Measurements from ENCODE around the gene CARM1. TPM values are rescaled to one million over a fixed set of nuclear protein-coding genes. Genes with fewer than 3 reads are reported as not detected.
A peak's percentile ranks its signal among the peaks of the same experiment; 100 is the strongest.

Gene CARM1
- total and polyA plus RNA-seq, 8 donors = 13.0 to 24.7 (median 16.6) TPM

GRCh38 chr19:10870501-10870954 lies 825 bp upstream of the CARM1 start:
- H3K27ac ChIP-seq = peak overlapping the region in 3 of 4 donors; percentile 32 to 58 (median 54)
- ATAC-seq (no peak), DNase-seq (peak in 1 of 6 donors; percentile 67), FAIRE-seq (no peak)
- peaks cover 0 to 13% (median 0%) of the 10 kb centered on the region in 3 donors for H3K4me1 ChIP-seq
- H3K4me3 ChIP-seq = peak overlapping the region in 2 of 4 donors; percentile 35 to 42
- 4 to 5% methylated on average over 11 to 22 of the region's 22 CpGs for WGBS, 2 donors
- intact Hi-C loops (cut with DNase I) = no loop called here
- no peak for TF ChIP-seq CTCF (IDR thresholded peaks at IDR 0.05)
- no peaks in the 10 kb centered on the region for H3K9me3 ChIP-seq
- no peaks in the 10 kb centered on the region for H3K27me3 ChIP-seq
- no peaks in the 10 kb centered on the region for H3K36me3 ChIP-seq

GRCh38 chr19:10871711-10872545 lies 575 bp downstream of the CARM1 start:
- H3K4me3 ChIP-seq = peak overlapping the region; percentile 57 to 82 (median 75)
- intact Hi-C loops (cut with DNase I) = no loop called here
- FAIRE-seq (no peak), DNase-seq (peak; percentile 58 to 88 (median 75)), ATAC-seq (peak in 2 of 4 donors; percentile 0)
- no peaks in the 10 kb centered on the region for H3K27me3 ChIP-seq
- H3K36me3 ChIP-seq = no peaks in the 10 kb centered on the region
- TF ChIP-seq CTCF (IDR thresholded peaks at IDR 0.05) = no peak
- peaks cover 0 to 16% (median 0%) of the 10 kb centered on the region in 3 donors for H3K4me1 ChIP-seq
- peak overlapping the region in 2 of 4 donors; percentile 51 to 52 for H3K27ac ChIP-seq
- 1% methylated on average over 53 to 89 of the region's 90 CpGs for WGBS, 2 donors
- no peaks in the 10 kb centered on the region for H3K9me3 ChIP-seq

- no peak for FAIRE-seq
- H3K9me3 ChIP-seq = no peaks in the 10 kb centered on the region
- intact Hi-C loops (cut with DNase I) = no loop called here
Measured at GRCh38 chr19:10872546-10873107, 1.3 kb downstream of the CARM1 start.

GRCh38 chr19:10874024-10874423 lies 2.7 kb downstream of the CARM1 start:
- H3K27me3 ChIP-seq = no peaks in the 10 kb centered on the region
- intact Hi-C loops (cut with DNase I) = no loop called here
- H3K9me3 ChIP-seq = no peaks in the 10 kb centered on the region
- FAIRE-seq (no peak), ATAC-seq (no peak), DNase-seq (no peak)
- TF ChIP-seq CTCF (IDR thresholded peaks at IDR 0.05) = no peak
- no peak overlapping the region for H3K27ac ChIP-seq
- H3K4me3 ChIP-seq = no peak overlapping the region
- no peaks in the 10 kb centered on the region for H3K36me3 ChIP-seq
- H3K4me1 ChIP-seq = peaks cover 0 to 22% (median 0%) of the 10 kb centered on the region in 3 donors
- 95 to 96% methylated on average over 1 of the region's 1 CpG for WGBS, 2 donors

More at GRCh38 chr19:10872546-10873107, 1.3 kb downstream of the CARM1 start:
- WGBS, 2 donors = 12 to 13% methylated on average over 16 of the region's 16 CpGs
- DNase-seq (no peak), ATAC-seq (no peak)
- no peak for TF ChIP-seq CTCF (IDR thresholded peaks at IDR 0.05)
- H3K27me3 ChIP-seq = no peaks in the 10 kb centered on the region
- H3K4me3 ChIP-seq = peak overlapping the region; percentile 57 to 82 (median 75)
- no peaks in the 10 kb centered on the region for H3K36me3 ChIP-seq
- H3K4me1 ChIP-seq = peaks cover 0 to 22% (median 0%) of the 10 kb centered on the region in 3 donors
- no peak overlapping the region for H3K27ac ChIP-seq
